Astrocyte (in vitro differentiated cells and primary cell): ENCODE measurements around the gene PEX19. TPM values are rescaled to one million over a fixed set of nuclear protein-coding genes. Genes with fewer than 3 reads are reported as not detected.

ENCODE experiments used
- DNase-seq: peaks from one replicate; pipeline ENCODE4 v3.0.0-alpha.2; 2010; ENCODE audit warnings: low read depth
- FAIRE-seq: peaks from 2 replicates; lab custom pipeline; 2011; peaks lifted over from hg19 to GRCh38; lab: Jason Lieb, UNC
- H2AFZ ChIP-seq: 2 replicates; pipeline ENCODE4 v1.6.0; 2012; ENCODE audit warnings: low read depth, low read length, inconsistent platforms
- H3K27ac ChIP-seq: 2 replicates; pipeline ENCODE4 v1.5.1; 2011; ENCODE audit warnings: low read depth, low read length, inconsistent platforms
- H3K27me3 ChIP-seq: 2 replicates; pipeline ENCODE4 v1.6.0; 2011; ENCODE audit warnings: low read length, inconsistent platforms; ENCODE audit not compliant: insufficient read depth
- H3K36me3 ChIP-seq: 2 replicates; pipeline ENCODE4 v1.5.1; 2011; ENCODE audit warnings: low read length, inconsistent platforms; ENCODE audit not compliant: insufficient read depth
- H3K4me1 ChIP-seq: 2 replicates; pipeline ENCODE4 v1.5.1; 2011; ENCODE audit warnings: low read length, inconsistent platforms; ENCODE audit not compliant: insufficient read depth
- H3K4me2 ChIP-seq: 2 replicates; pipeline ENCODE4 v1.6.0; 2012; ENCODE audit warnings: low read length, inconsistent platforms
- H3K4me3 ChIP-seq: 2 replicates; pipeline ENCODE4 v1.5.1; 2011; ENCODE audit warnings: low read depth, mild to moderate bottlenecking, low read length, inconsistent platforms; ENCODE audit not compliant: insufficient read depth
- H3K79me2 ChIP-seq: 2 replicates; pipeline ENCODE4 v1.6.0; 2012; ENCODE audit warnings: mild to moderate bottlenecking, low read length, inconsistent platforms; ENCODE audit not compliant: insufficient read depth
- H3K9ac ChIP-seq: 2 replicates; pipeline ENCODE4 v1.6.0; 2012; ENCODE audit warnings: mild to moderate bottlenecking, low read length, inconsistent platforms
- H3K9me3 ChIP-seq: 2 replicates; pipeline ENCODE4 v1.5.1; 2012; ENCODE audit warnings: low read depth, mild to moderate bottlenecking, low read length, inconsistent platforms; ENCODE audit not compliant: insufficient read depth
- H4K20me1 ChIP-seq: 2 replicates; pipeline ENCODE4 v1.6.0; 2012; ENCODE audit warnings: low read length, inconsistent platforms; ENCODE audit not compliant: insufficient read depth
- H3K27ac Mint-ChIP-seq: one replicate; pipeline ENCODE4 v1.8.0; 2021; ENCODE audit warnings: mild to moderate bottlenecking, mixed read lengths; ENCODE audit not compliant: unreplicated experiment
- H3K27me3 Mint-ChIP-seq: one replicate; pipeline ENCODE4 v1.8.0; 2021; ENCODE audit warnings: low read depth, mixed read lengths; ENCODE audit not compliant: unreplicated experiment
- H3K36me3 Mint-ChIP-seq: one replicate; pipeline ENCODE4 v1.8.0; 2021; ENCODE audit warnings: low read depth, mixed read lengths; ENCODE audit not compliant: unreplicated experiment
- H3K4me1 Mint-ChIP-seq: one replicate; pipeline ENCODE4 v1.8.0; 2021; ENCODE audit warnings: low read depth, mixed read lengths; ENCODE audit not compliant: unreplicated experiment
- H3K4me3 Mint-ChIP-seq: one replicate; pipeline ENCODE4 v1.8.0; 2021; ENCODE audit warnings: mild to moderate bottlenecking, moderate library complexity, mixed read lengths; ENCODE audit not compliant: unreplicated experiment
- H3K9me3 Mint-ChIP-seq: one replicate; pipeline ENCODE4 v1.8.0; 2021; ENCODE audit warnings: mild to moderate bottlenecking, mixed read lengths; ENCODE audit not compliant: unreplicated experiment
- CTCF ChIP-seq: IDR thresholded peaks from 2 replicates; pipeline ENCODE4 v1.5.1; 2011; ENCODE audit warnings: low read depth, mild to moderate bottlenecking, inconsistent platforms, low read length, moderate library complexity; ENCODE audit not compliant: insufficient read depth
- EZH2 ChIP-seq: IDR thresholded peaks from 2 replicates; pipeline ENCODE4 v1.6.1; 2012; ENCODE audit warnings: mild to moderate bottlenecking, low read length, inconsistent platforms; ENCODE audit not compliant: insufficient read depth
- total RNA-seq: library from RNA; stranded (reverse); gene quantifications from 2 replicates; pipeline ENCODE4 v1.2.1, GENCODE V29; 2021

The PEX19 gene
- total RNA-seq, 1 donor from 2014 or later: 64.2 TPM

GRCh38 chr1:160245434-160245833 lies 39.5 kb downstream of the PEX19 start:
- peaks cover 4% of the 10 kb centered on the region for H3K4me1 Mint-ChIP-seq
- no peak overlapping the region for H3K27ac Mint-ChIP-seq
- no peak overlapping the region for H3K4me3 ChIP-seq
- H2AFZ ChIP-seq: no peak overlapping the region
- peaks cover 60% of the 10 kb centered on the region for H4K20me1 ChIP-seq
- no peak for TF ChIP-seq CTCF
- TF ChIP-seq EZH2: no peak
- no peak overlapping the region for H3K4me3 Mint-ChIP-seq
- no peak for FAIRE-seq
- no peak for DNase-seq
- H3K27me3 Mint-ChIP-seq: no peaks in the 10 kb centered on the region
- H3K4me1 ChIP-seq: no peaks in the 10 kb centered on the region
- H3K9ac ChIP-seq: no peak overlapping the region
- no peak overlapping the region for H3K27ac ChIP-seq
- H3K36me3 Mint-ChIP-seq: peaks cover 3% of the 10 kb centered on the region
- no peak overlapping the region for H3K4me2 ChIP-seq
- H3K36me3 ChIP-seq: peaks cover 3% of the 10 kb centered on the region
- H3K79me2 ChIP-seq: peaks cover 75% of the 10 kb centered on the region
- H3K27me3 ChIP-seq: no peaks in the 10 kb centered on the region
- no peaks in the 10 kb centered on the region for H3K9me3 ChIP-seq
- no peaks in the 10 kb centered on the region for H3K9me3 Mint-ChIP-seq

- Mint-ChIP-seq H3K4me3 (no peak overlapping the region), H3K27me3 (no peaks in the 10 kb centered on the region), H3K9me3 (no peaks in the 10 kb centered on the region), H3K27ac (no peak overlapping the region), H3K4me1 (peaks cover 4% of the 10 kb centered on the region), H3K36me3 (peaks cover 11% of the 10 kb centered on the region)
- Histone ChIP-seq H3K9me3 (no peaks in the 10 kb centered on the region), H3K79me2 (peaks cover 69% of the 10 kb centered on the region), H3K4me1 (no peaks in the 10 kb centered on the region), H3K36me3 (peaks cover 7% of the 10 kb centered on the region), H3K27ac (no peak overlapping the region), H3K4me2 (no peak overlapping the region), H3K9ac (no peak overlapping the region), H3K27me3 (no peaks in the 10 kb centered on the region), H3K4me3 (no peak overlapping the region), H4K20me1 (peaks cover 64% of the 10 kb centered on the region), H2AFZ (no peak overlapping the region)
- FAIRE-seq: no peak
- no peak for DNase-seq
- TF ChIP-seq EZH2 (no peak), CTCF (no peak)
Observed at GRCh38 chr1:160244209-160244608, 40.7 kb downstream of the PEX19 start.

- Histone ChIP-seq H2AFZ (no peak overlapping the region), H4K20me1 (peaks cover 63% of the 10 kb centered on the region), H3K27ac (no peak overlapping the region), H3K4me2 (no peak overlapping the region), H3K9me3 (no peaks in the 10 kb centered on the region), H3K4me1 (no peaks in the 10 kb centered on the region), H3K4me3 (no peak overlapping the region), H3K27me3 (no peaks in the 10 kb centered on the region), H3K79me2 (peaks cover 68% of the 10 kb centered on the region), H3K9ac (no peak overlapping the region), H3K36me3 (peaks cover 9% of the 10 kb centered on the region)
- peaks cover 4% of the 10 kb centered on the region for H3K4me1 Mint-ChIP-seq
- no peaks in the 10 kb centered on the region for H3K9me3 Mint-ChIP-seq
- TF ChIP-seq EZH2 (no peak), CTCF (no peak)
- H3K4me3 Mint-ChIP-seq: no peak overlapping the region
- H3K27me3 Mint-ChIP-seq: no peaks in the 10 kb centered on the region
- no peak overlapping the region for H3K27ac Mint-ChIP-seq
- no peak for FAIRE-seq
- peaks cover 11% of the 10 kb centered on the region for H3K36me3 Mint-ChIP-seq
- no peak for DNase-seq
Observed at GRCh38 chr1:160243767-160244166, 41.2 kb downstream of the PEX19 start.
